Activated effector memory CD4-positive, alpha-beta T cell treated with anti-CD3 and anti-CD28 coated beads, Interleukin-2, amount 50 U/mL, for 16 hours (primary cell): ENCODE measurements around the gene PTRH2.
"Not testable (repeated sequence)": the region's sequence is repeated elsewhere in the genome, so short reads cannot be mapped to it uniquely, and the experiment has no call there.

Experiments used
- DNase-seq: peaks from one replicate; pipeline ENCODE4 v3.0.0-alpha.2; 2020

Gene PTRH2

GRCh38 chr17:59666235-59666634 lies 41.0 kb downstream of the PTRH2 start:
- DNase-seq = no peak

GRCh38 chr17:59656624-59657023 lies 50.6 kb downstream of the PTRH2 start:
- not testable (repeated sequence) for DNase-seq

DNA sequence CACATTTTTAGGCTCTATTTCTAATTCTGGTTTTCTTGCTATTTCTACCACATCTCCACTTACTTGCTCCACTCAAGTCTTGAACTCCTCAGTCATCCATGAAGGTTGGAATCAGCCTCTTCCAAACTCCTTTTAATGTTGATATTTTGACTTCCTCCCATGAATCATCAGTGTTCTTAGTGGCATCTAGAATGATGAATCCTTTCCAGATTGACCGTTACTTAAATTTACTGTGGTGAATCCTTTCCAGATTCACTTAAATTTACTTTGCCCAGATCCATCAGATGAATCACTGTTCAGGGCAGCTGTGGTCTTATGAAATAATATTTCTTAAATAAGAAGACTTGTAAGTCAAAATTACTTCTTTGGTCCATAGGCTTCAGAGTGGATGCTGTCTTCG lies 55.1 kb downstream of the PTRH2 start:
- no peak for DNase-seq

DNA sequence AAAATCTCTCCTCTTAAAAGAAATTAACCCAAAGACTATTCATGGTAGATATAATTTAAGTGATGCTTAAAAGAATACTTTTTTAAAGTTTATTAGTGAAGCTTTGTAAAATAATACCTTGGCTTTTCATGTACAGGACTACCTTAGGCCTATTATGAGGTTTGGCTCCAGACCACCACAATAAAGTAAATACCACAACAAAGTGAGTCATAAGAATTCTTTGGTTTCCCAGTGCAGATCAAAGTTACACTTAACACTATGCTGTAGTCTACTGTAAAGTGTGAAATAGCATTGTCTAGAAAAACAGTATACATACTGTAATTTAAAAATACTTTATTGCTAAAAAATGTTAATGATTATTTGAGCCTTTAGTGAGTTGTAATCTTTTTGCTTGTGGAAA lies 55.9 kb downstream of the PTRH2 start:
- no peak for DNase-seq

DNA sequence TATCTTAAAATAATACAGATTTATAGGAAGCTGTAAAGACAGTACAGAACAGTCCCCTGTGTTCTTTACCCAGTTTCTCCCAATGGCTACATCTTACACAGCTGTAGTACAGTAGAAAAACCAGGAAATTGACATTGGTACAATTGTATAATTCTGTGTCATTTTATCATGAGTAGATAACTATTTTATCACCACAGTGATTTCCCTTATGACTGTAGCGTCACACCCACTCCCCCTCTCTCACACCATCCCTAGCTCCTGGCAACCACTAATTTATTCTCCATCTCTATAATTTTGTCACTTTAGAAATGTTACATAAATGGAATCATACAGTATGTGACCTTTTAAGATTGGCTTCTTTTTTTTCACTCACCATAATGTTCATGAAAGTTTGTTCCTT lies 56.6 kb downstream of the PTRH2 start:
- DNase-seq = no peak

DNA sequence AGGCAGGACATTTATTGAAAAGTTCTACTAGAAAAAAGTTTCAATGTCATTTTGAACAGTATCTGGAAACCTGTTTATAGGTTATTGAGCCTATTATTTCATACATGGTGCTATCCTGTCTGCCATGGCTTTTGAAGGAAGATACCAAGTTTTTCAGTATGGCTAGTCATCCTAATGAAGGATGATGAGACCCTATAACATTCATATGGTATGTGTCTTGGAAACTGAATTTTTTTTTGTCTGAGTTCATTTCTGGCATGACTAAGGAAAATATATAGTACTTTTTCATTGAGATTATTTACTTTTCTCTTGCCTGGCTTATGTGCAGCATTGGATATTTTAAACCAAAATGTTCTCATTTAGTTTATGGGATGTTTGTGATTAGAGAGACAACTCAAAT lies 57.3 kb downstream of the PTRH2 start:
- DNase-seq = no peak
